ENCODE measurements around the gene CALN1.
A peak's percentile ranks its signal among the peaks of the same experiment; 100 is the strongest.
"Not testable (repeated sequence)": the region's sequence is repeated elsewhere in the genome, so short reads cannot be mapped to it uniquely, and the experiment has no call there.

Gene CALN1

GRCh38 chr7:71860572-71860971 is 551.6 kb downstream of the CALN1 start:
- no peak for DNase-seq (ENCODE audit: low spot score)

DNA sequence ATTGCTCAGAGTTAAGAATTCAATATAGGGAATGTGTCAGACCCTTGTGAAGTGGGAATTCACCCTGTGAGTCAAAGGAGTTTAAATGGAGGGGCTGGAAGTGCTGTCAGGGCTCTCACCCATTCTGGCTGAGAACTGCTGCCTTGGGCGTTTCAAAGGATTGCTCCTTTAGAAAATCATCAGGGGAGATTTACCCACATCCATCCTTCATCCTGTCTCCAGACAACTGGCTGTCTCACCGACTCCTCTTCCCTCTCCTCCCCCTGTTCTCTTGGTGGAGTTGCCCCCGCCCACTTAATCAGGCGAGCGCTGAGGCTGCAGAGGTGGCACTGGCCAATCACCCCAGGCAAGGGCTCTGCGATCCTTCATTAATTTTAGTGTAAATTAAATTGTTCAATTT is 554.8 kb downstream of the CALN1 start:
- DNase-seq (ENCODE audit: low spot score): no peak

- no peak for DNase-seq (ENCODE audit: low spot score)
These were observed 557.4 kb downstream of the CALN1 start for GRCh38 chr7:71854546-71855397.

- no peak for DNase-seq (ENCODE audit: low spot score)
These were observed 560.2 kb downstream of the CALN1 start for GRCh38 chr7:71851776-71852498.

- peak; percentile 51 for DNase-seq (ENCODE audit: low spot score)
These were observed 566.0 kb downstream of the CALN1 start for GRCh38 chr7:71846160-71846559.

GRCh38 chr7:71843676-71844075 is 568.5 kb downstream of the CALN1 start:
- no peak for DNase-seq (ENCODE audit: low spot score)

GRCh38 chr7:71842786-71843185 is 569.4 kb downstream of the CALN1 start:
- DNase-seq (ENCODE audit: low spot score): no peak

DNA sequence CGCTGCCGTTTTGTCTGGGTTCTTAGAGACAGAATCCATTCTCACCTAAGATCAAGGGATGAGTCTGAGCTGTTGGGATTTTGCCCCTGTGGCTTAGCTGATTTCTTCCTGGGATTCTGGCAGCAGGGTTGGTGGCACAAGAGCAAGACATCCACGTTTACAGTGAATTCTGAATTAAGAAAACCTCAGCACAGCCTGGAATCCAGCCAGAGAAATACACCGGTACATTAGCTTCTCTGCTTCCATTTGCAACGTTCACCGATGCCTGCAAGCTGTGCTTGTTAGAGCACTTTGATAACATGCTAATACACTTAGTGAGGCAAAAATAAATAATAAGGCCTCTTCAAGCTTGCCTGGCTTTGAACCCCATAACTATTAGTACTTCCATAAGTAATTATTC is 569.8 kb downstream of the CALN1 start:
- no peak for DNase-seq (ENCODE audit: low spot score)

DNA sequence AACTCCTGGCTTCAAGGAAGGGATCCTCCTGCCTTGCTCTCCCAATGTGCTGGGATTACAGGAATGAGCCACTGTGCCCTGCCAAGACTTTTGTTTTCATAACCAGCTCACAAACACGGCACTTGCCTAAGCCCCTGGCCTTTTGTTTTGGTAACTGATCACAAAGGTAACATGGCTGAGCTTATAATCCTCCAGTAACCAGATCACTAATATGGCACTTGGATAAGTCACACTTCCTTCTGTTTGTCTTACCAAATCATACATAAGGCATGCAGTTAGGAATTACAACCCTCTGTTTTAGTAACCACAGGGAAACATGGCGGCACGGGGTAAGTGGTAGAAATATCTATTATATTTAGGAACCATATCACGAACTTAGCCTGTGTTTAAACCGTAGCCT is 577.1 kb downstream of the CALN1 start:
- DNase-seq (ENCODE audit: low spot score): no peak

DNA sequence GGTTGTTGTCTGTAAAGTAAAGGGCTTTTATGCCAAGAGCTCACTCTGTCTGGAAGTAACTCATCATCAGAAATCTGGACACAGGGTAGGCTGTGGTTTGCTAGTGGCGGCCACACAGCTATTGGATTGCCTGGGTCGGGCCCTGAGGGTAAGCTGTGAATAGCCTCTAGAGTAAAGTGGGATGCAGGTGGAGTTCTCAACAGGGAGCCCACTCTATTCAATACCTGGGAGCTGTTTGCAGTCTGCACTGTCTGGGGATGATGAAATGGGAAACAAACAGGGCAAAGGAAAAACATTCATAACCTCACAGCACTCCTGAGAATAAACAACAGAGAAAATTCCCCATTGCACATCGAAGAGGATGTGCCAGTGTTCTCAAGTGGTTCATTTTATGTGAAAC is 582.6 kb downstream of the CALN1 start:
- peak; percentile 15 for DNase-seq (ENCODE audit: low spot score)

DNA sequence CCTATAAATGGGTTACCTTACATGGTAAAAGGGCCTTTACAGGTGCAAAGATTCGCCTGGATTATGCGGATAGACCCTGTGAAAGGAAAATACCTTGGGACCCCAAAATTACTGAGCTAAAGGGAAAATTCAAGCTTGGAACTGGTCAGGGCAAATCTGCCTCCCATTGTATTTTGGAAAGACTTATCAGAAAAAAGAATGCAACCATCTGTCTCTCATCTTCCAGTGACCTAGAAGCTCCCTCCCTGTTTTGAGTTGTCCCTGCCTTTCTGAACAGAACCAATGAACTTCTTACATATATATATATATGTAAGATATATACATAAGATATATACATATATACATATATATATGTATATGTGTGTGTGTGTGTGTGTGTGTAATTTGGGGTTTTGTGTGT is 583.8 kb downstream of the CALN1 start:
- no peak for DNase-seq (ENCODE audit: low spot score)

- DNase-seq (ENCODE audit: low spot score): no peak
These were observed 586.0 kb downstream of the CALN1 start for GRCh38 chr7:71826141-71826540.

- peak; percentile 29 for DNase-seq (ENCODE audit: low spot score)
These were observed 588.0 kb downstream of the CALN1 start for GRCh38 chr7:71824006-71824760.

GRCh38 chr7:71822406-71822805 is 589.7 kb downstream of the CALN1 start:
- not testable (repeated sequence) for DNase-seq (ENCODE audit: low spot score)

DNA sequence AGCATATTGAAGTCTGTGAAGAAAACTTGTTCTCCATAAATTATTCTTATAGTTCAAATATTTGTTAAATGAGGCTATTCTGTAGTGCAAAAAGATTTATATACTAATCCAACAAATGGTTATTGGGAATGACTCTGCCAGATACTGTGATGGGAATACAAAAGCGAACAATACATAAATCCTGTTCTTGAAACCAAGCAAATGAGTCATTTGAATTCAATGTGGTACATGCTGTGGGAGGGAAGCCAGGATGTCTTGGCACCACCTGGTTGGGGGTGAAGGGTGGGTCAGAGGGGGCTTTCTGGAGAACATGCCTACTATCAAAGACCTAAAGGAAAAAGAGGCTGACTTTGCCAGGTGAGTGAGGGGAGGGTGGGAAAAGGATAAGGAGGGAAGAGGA is 594.2 kb downstream of the CALN1 start:
- no peak for DNase-seq (ENCODE audit: low spot score)

- no peak for DNase-seq (ENCODE audit: low spot score)
These were observed 604.0 kb downstream of the CALN1 start for GRCh38 chr7:71808115-71808514.

DNA sequence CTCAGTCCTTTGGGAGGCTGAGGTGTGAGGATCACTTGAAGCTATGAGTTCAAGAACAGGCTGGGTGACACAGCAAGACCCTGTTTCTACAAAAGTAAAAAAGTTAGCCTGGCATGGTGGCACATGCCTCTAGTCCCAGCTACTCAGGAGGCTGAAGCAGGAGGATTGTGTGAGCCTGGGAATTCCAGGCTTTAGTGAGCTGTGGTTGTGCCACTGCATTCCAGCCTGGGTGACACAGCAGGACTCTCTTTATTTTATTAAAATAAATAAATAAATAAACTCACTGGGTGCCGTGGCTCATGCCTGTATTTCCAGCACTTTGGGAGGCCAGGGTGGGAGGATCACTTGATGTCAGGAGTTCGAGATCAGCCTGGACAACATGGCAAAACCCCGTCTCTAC is 607.9 kb downstream of the CALN1 start:
- DNase-seq (ENCODE audit: low spot score): no peak

DNA sequence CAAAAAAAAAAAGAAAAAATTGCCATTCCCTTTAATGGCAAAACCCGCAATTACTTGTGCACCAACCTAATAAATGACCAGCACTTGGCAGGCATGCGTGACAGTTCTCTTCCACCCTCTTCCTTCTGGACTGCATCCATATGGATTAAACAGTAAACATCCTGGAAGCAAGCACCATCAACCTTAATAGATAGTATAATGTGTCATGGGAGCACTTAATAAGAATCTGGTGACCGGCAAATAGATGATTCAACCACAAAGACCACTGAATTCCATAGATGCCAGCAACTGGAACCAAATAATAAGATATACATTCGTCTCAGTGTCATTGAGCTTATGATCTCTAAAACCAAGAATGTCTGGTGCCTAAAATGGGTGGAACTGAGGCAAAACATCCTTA is 610.2 kb downstream of the CALN1 start:
- no peak for DNase-seq (ENCODE audit: low spot score)

DNA sequence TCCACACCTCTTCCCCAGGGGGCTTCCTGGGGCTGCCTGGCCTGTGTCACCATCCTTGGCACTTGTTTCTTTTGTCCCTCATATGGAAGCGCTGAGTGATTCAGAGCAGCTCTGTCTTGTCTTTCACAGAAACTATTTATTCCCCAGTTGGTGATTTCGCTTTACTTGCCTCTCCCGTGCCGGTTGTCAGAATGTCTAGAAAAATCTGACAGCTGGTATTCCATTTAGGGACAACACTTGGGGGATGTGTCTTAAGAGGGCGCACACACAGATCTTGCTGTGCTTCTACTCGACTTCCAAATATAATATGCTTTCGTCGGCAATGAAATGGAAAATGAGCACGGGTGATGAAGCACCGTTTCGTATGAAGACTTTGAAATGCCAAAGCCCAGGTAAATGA is 611.8 kb downstream of the CALN1 start:
- DNase-seq (ENCODE audit: low spot score): no peak

GRCh38 chr7:71795410-71795809 is 616.7 kb downstream of the CALN1 start:
- DNase-seq (ENCODE audit: low spot score): no peak

- no peak for DNase-seq (ENCODE audit: low spot score)
These were observed 618.9 kb downstream of the CALN1 start for GRCh38 chr7:71793251-71793650.

DNA sequence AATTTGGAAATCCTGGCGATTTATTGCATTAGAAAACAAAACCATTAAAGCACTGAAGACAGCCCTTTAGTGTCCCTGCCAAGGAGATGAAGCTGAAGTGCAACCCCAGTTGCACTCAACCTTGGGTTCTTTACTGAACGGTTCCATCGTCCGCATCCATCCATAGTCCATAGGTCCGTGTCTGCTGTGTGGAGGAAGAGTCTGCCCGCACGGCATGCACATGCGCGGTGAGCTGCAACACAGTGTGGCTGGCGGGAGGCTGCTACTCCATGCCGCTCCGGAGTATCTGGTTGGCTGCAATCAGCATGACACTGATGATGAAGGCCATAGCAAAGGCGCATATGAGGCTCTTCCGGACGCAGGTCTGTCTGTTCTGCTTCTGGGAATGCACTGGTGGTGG is 624.6 kb downstream of the CALN1 start:
- no peak for DNase-seq (ENCODE audit: low spot score)

DNA sequence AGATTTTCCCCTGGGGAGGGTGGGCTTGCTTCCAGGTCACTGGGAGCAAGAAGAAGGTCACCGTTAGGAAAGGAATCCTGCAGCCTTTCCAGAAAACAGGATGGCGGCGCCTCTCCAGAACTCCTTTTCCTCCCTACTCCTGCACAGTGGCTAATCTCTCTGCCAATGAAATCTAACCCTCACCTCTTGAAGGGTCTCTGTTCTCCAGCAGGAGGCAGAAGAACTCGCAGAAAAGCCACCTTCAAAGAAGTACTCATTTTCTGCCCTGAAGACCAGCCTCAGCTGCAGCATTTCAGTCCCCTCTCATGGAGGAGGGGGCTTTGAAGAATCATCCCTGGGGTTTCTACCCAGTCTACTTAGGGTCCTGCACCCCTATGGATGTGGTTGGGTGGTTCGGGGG is 626.9 kb downstream of the CALN1 start:
- no peak for DNase-seq (ENCODE audit: low spot score)

Measured in iPS-NIHi11 (cell line).